ENCODE results near the gene YARS2.
"Not testable (repeated sequence)": the region's sequence is repeated elsewhere in the genome, so short reads cannot be mapped to it uniquely, and the experiment has no call there.

YARS2 gene

GRCh38 chr12:32736445-32736844 lies 19.3 kb downstream of the YARS2 start:
- no peak overlapping the region for H3K4me3 ChIP-seq (ENCODE audit: low read depth, low read length)
- TF ChIP-seq CTCF (IDR thresholded peaks at IDR 0.05; ENCODE audit: borderline replicate concordance, insufficient read depth, low read depth, low read length), result no peak

- no peak overlapping the region for H3K4me3 ChIP-seq (ENCODE audit: low read depth, low read length)
- no peak for TF ChIP-seq CTCF (IDR thresholded peaks at IDR 0.05; ENCODE audit: borderline replicate concordance, insufficient read depth, low read depth, low read length)
Measured at GRCh38 chr12:32734952-32735351, 20.7 kb downstream of the YARS2 start.

GRCh38 chr12:32727237-32727636 lies 28.5 kb downstream of the YARS2 start:
- TF ChIP-seq CTCF (IDR thresholded peaks at IDR 0.05; ENCODE audit: borderline replicate concordance, insufficient read depth, low read depth, low read length), result no peak
- H3K4me3 ChIP-seq (ENCODE audit: low read depth, low read length), result no peak overlapping the region

GRCh38 chr12:32726286-32726685 lies 29.4 kb downstream of the YARS2 start:
- TF ChIP-seq CTCF (IDR thresholded peaks at IDR 0.05; ENCODE audit: borderline replicate concordance, insufficient read depth, low read depth, low read length), result no peak
- H3K4me3 ChIP-seq (ENCODE audit: low read depth, low read length), result no peak overlapping the region

GRCh38 chr12:32725308-32725707 lies 30.4 kb downstream of the YARS2 start:
- not testable (repeated sequence) for H3K4me3 ChIP-seq (ENCODE audit: low read depth, low read length)

- H3K4me3 ChIP-seq (ENCODE audit: low read depth, low read length), result no peak overlapping the region
- no peak for TF ChIP-seq CTCF (IDR thresholded peaks at IDR 0.05; ENCODE audit: borderline replicate concordance, insufficient read depth, low read depth, low read length)
Measured at GRCh38 chr12:32718926-32719325, 36.8 kb downstream of the YARS2 start.

- H3K4me3 ChIP-seq (ENCODE audit: low read depth, low read length), result no peak overlapping the region
- no peak for TF ChIP-seq CTCF (IDR thresholded peaks at IDR 0.05; ENCODE audit: borderline replicate concordance, insufficient read depth, low read depth, low read length)
Measured at GRCh38 chr12:32714772-32715171, 40.9 kb downstream of the YARS2 start.

GRCh38 chr12:32708926-32709325 lies 46.8 kb downstream of the YARS2 start:
- TF ChIP-seq CTCF (IDR thresholded peaks at IDR 0.05; ENCODE audit: borderline replicate concordance, insufficient read depth, low read depth, low read length), result no peak
- H3K4me3 ChIP-seq (ENCODE audit: low read depth, low read length), result no peak overlapping the region

Measured in GM12875 (cell line).